ENCODE measurements around the gene GDF15. TPM values are rescaled to one million over a fixed set of nuclear protein-coding genes. Genes with fewer than 3 reads are reported as not detected.

GDF15 gene
- polyA plus RNA-seq, 2 donors: 0.24 to 2.8 TPM

GRCh38 chr19:18423258-18424020 is 37.5 kb downstream of the GDF15 start:
- H3K36me3 ChIP-seq (ENCODE audit: control insufficient read depth in 2 of 2, insufficient read depth in 2 of 2, low read length in 1 of 2): peaks cover 0 to 2% of the 10 kb centered on the region in 2 donors
- WGBS, 2 donors: 77 to 84% methylated on average over 21 of the region's 21 CpGs
- no peaks in the 10 kb centered on the region for H3K9me3 ChIP-seq (ENCODE audit: control insufficient read depth in 2 of 2, insufficient read depth in 1 of 2, low read depth in 1 of 2, low read length in 1 of 2)
- peak overlapping the region in 1 of 2 donors; percentile 9 for H3K27ac ChIP-seq (ENCODE audit: low read depth in 2 of 2, low read length in 1 of 2)
- no peak overlapping the region for H3K4me3 ChIP-seq (ENCODE audit: low read depth in 1 of 2, low read length in 2 of 2)
- peaks cover 2 to 27% of the 10 kb centered on the region in 2 donors for H3K4me1 ChIP-seq (ENCODE audit: control insufficient read depth in 2 of 2, insufficient read depth in 2 of 2, low read length in 1 of 2)
- no peaks in the 10 kb centered on the region for H3K27me3 ChIP-seq (ENCODE audit: control insufficient read depth in 1 of 2, insufficient read depth in 2 of 2, low read length in 2 of 2)

DNA sequence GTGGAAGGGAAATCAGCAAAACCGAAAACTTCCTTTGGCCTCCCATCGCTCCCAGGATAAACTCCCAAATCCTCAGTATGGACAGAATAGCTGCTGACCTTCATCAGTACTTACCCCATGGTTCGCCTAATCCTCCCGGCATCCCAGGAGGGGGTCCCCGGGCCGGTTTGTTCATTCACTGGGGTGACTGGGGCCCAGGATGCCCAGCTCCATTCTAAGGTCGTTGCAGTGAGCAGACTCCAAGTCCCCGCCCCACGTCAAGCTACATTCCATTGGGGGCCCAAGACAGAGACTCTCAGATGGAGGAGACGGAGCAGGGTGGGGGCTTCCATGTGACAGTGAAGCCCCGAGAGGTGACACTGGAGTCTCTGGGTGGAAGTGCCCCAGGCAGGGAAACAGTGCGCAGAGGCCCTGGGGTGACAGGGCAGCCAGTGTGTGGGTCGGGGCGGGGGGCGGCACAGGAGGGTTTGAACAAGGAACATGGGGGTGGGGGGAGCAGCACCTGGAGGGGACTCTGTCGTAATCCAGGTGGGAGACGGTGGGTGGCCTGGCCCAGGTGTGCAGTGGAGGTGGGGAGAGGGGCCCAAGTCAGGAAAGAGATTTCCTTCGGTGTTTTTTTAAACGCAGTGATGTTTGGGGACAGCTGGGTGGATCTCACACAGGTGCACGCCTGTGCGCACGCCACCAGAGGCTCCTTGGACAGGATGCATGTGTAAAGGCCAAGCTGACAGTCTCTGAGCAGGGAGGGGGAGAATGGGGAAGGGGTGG is 38.3 kb downstream of the GDF15 start:
- Histone ChIP-seq H3K9me3 (ENCODE audit: control insufficient read depth in 2 of 2, insufficient read depth in 1 of 2, low read depth in 1 of 2, low read length in 1 of 2) (no peaks in the 10 kb centered on the region), H3K27ac (ENCODE audit: low read depth in 2 of 2, low read length in 1 of 2) (peak overlapping the region in 1 of 2 donors; percentile 6), H3K4me3 (ENCODE audit: low read depth in 1 of 2, low read length in 2 of 2) (no peak overlapping the region), H3K36me3 (ENCODE audit: control insufficient read depth in 2 of 2, insufficient read depth in 2 of 2, low read length in 1 of 2) (peaks cover 0 to 2% of the 10 kb centered on the region in 2 donors), H3K27me3 (ENCODE audit: control insufficient read depth in 1 of 2, insufficient read depth in 2 of 2, low read length in 2 of 2) (no peaks in the 10 kb centered on the region), H3K4me1 (ENCODE audit: control insufficient read depth in 2 of 2, insufficient read depth in 2 of 2, low read length in 1 of 2) (peaks cover 2 to 27% of the 10 kb centered on the region in 2 donors)
- WGBS, 2 donors: 77 to 78% methylated on average over 22 of the region's 22 CpGs

- H3K4me3 ChIP-seq (ENCODE audit: low read depth in 1 of 2, low read length in 2 of 2): no peak overlapping the region
- H3K36me3 ChIP-seq (ENCODE audit: control insufficient read depth in 2 of 2, insufficient read depth in 2 of 2, low read length in 1 of 2): peaks cover 0 to 2% of the 10 kb centered on the region in 2 donors
- no peaks in the 10 kb centered on the region for H3K9me3 ChIP-seq (ENCODE audit: control insufficient read depth in 2 of 2, insufficient read depth in 1 of 2, low read depth in 1 of 2, low read length in 1 of 2)
- no peak overlapping the region for H3K27ac ChIP-seq (ENCODE audit: low read depth in 2 of 2, low read length in 1 of 2)
- WGBS, 2 donors: 81 to 87% methylated on average over 13 to 17 of the region's 17 CpGs
- no peaks in the 10 kb centered on the region for H3K27me3 ChIP-seq (ENCODE audit: control insufficient read depth in 1 of 2, insufficient read depth in 2 of 2, low read length in 2 of 2)
- peaks cover 2 to 28% of the 10 kb centered on the region in 2 donors for H3K4me1 ChIP-seq (ENCODE audit: control insufficient read depth in 2 of 2, insufficient read depth in 2 of 2, low read length in 1 of 2)
Measured at GRCh38 chr19:18424890-18425514, 39.0 kb downstream of the GDF15 start.

DNA sequence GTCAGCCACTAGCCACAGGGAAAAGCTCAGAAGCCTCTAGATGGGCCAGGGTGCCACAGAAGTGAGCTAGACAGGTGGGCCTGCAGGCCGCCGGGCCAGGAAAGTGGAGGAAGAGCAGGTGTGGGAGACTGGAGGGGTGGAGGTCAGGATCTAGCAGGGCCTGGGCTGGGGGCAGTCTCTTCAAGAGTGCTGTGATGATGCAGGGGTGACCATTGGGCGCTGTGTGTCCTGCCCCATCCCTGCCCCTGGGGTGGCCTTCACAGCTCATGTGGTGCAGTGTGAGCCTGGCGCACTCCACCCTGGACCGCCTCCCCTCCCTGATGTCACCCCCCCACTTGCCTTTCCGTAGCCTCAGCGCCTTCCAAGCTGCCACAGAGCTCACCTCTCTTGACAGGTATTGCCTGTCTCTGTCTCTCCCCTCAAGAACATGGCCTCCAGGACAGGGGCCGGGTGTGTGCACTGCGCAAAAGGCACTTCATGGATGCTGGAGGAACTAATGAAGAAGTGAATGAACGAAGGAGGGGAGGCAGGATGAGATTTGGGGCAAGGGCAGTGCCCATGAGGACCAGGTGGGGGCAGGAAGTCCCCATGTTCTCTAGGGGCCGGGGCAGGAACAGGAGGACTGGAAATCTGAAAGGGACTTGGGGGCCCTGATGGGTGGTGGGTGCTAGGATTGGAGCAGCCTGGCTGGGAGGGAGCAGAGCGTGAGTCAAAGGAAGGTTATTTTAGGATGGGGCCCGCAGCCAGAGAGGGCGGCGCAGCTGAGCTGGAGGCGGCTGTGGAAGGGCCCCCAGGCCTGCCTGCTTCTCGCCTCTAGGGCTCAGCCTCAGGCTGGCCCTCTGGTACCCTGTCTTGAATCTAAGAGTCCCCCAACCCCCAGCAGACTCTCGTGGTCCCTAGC is 39.8 kb downstream of the GDF15 start:
- WGBS, 2 donors: 54 to 55% methylated on average over 17 to 18 of the region's 18 CpGs
- H3K4me1 ChIP-seq (ENCODE audit: control insufficient read depth in 2 of 2, insufficient read depth in 2 of 2, low read length in 1 of 2): peaks cover 2 to 23% of the 10 kb centered on the region in 2 donors
- H3K27ac ChIP-seq (ENCODE audit: low read depth in 2 of 2, low read length in 1 of 2): peak overlapping the region; percentile 21 to 62
- H3K27me3 ChIP-seq (ENCODE audit: control insufficient read depth in 1 of 2, insufficient read depth in 2 of 2, low read length in 2 of 2): no peaks in the 10 kb centered on the region
- H3K4me3 ChIP-seq (ENCODE audit: low read depth in 1 of 2, low read length in 2 of 2): no peak overlapping the region
- H3K9me3 ChIP-seq (ENCODE audit: control insufficient read depth in 2 of 2, insufficient read depth in 1 of 2, low read depth in 1 of 2, low read length in 1 of 2): no peaks in the 10 kb centered on the region
- peaks cover 0 to 2% of the 10 kb centered on the region in 2 donors for H3K36me3 ChIP-seq (ENCODE audit: control insufficient read depth in 2 of 2, insufficient read depth in 2 of 2, low read length in 1 of 2)

- WGBS, 2 donors: 71 to 75% methylated on average over 6 to 8 of the region's 8 CpGs
- Histone ChIP-seq H3K27ac (ENCODE audit: low read depth in 2 of 2, low read length in 1 of 2) (peak overlapping the region in 1 of 2 donors; percentile 62), H3K4me3 (ENCODE audit: low read depth in 1 of 2, low read length in 2 of 2) (no peak overlapping the region), H3K9me3 (ENCODE audit: control insufficient read depth in 2 of 2, insufficient read depth in 1 of 2, low read depth in 1 of 2, low read length in 1 of 2) (no peaks in the 10 kb centered on the region), H3K4me1 (ENCODE audit: control insufficient read depth in 2 of 2, insufficient read depth in 2 of 2, low read length in 1 of 2) (peaks cover 2 to 17% of the 10 kb centered on the region in 2 donors), H3K36me3 (ENCODE audit: control insufficient read depth in 2 of 2, insufficient read depth in 2 of 2, low read length in 1 of 2) (peaks cover 0 to 2% of the 10 kb centered on the region in 2 donors), H3K27me3 (ENCODE audit: control insufficient read depth in 1 of 2, insufficient read depth in 2 of 2, low read length in 2 of 2) (no peaks in the 10 kb centered on the region)
Measured at GRCh38 chr19:18426416-18426767, 40.4 kb downstream of the GDF15 start.

GRCh38 chr19:18427080-18427742 is 41.3 kb downstream of the GDF15 start:
- Histone ChIP-seq H3K9me3 (ENCODE audit: control insufficient read depth in 2 of 2, insufficient read depth in 1 of 2, low read depth in 1 of 2, low read length in 1 of 2) (no peaks in the 10 kb centered on the region), H3K4me3 (ENCODE audit: low read depth in 1 of 2, low read length in 2 of 2) (no peak overlapping the region), H3K27ac (ENCODE audit: low read depth in 2 of 2, low read length in 1 of 2) (no peak overlapping the region), H3K27me3 (ENCODE audit: control insufficient read depth in 1 of 2, insufficient read depth in 2 of 2, low read length in 2 of 2) (no peaks in the 10 kb centered on the region), H3K36me3 (ENCODE audit: control insufficient read depth in 2 of 2, insufficient read depth in 2 of 2, low read length in 1 of 2) (peaks cover 0 to 2% of the 10 kb centered on the region in 2 donors), H3K4me1 (ENCODE audit: control insufficient read depth in 2 of 2, insufficient read depth in 2 of 2, low read length in 1 of 2) (peaks cover 2 to 15% of the 10 kb centered on the region in 2 donors)
- WGBS, 2 donors: 71 to 80% methylated on average over 14 to 16 of the region's 16 CpGs

DNA sequence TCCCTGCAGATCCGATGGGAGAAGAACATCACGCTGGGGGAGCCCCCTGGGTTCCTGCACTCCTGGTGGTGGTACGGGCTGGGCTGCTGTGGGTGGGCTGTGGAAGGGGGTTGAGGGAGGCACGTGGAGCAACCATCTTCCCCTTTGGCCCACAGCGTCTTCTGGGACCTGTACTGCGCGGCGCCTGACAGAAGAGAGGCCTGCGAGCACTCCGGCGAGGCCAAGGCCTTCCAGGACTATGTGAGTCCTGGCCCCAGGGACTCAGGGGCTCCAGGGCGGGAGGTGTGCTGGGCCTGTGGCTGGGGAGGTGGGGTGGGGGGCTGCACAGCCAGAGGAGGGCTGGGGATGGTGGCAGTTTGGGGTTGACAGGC is 41.8 kb downstream of the GDF15 start:
- Histone ChIP-seq H3K4me1 (ENCODE audit: control insufficient read depth in 2 of 2, insufficient read depth in 2 of 2, low read length in 1 of 2) (peaks cover 2 to 17% of the 10 kb centered on the region in 2 donors), H3K27me3 (ENCODE audit: control insufficient read depth in 1 of 2, insufficient read depth in 2 of 2, low read length in 2 of 2) (no peaks in the 10 kb centered on the region), H3K9me3 (ENCODE audit: control insufficient read depth in 2 of 2, insufficient read depth in 1 of 2, low read depth in 1 of 2, low read length in 1 of 2) (no peaks in the 10 kb centered on the region), H3K27ac (ENCODE audit: low read depth in 2 of 2, low read length in 1 of 2) (no peak overlapping the region), H3K36me3 (ENCODE audit: control insufficient read depth in 2 of 2, insufficient read depth in 2 of 2, low read length in 1 of 2) (peaks cover 0 to 2% of the 10 kb centered on the region in 2 donors), H3K4me3 (ENCODE audit: low read depth in 1 of 2, low read length in 2 of 2) (no peak overlapping the region)
- 88 to 89% methylated on average over 12 of the region's 12 CpGs for WGBS, 2 donors

DNA sequence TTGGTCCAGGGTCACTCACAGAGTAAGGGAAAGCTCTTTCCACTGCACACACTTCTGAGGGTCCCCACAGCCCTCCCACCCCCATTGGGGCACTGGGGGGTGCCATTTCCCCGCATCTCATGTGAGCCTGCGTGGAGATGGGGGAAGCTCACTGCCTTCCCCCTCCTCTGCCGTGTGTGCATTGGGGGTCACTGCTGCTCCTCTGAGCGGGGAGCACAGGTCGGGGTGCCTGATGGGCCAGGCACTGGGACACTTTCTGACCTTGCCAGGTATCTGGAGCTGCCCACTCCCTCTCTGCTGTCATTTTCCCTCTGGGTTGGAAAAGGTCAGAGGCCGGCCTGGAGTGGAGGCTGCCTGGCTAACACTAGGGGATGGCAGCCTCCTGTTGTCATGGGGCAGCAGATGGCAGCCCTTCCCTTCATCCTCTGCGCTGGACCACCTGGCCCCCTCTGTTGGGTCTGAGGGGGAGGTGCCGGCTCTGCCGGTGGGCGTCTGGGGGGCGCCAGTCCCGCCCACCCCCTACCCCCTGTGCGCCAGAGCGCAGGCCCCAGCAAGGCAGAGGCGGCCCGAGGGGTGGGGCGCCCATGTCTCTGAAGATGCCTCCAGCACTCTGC is 42.3 kb downstream of the GDF15 start:
- H3K27ac ChIP-seq (ENCODE audit: low read depth in 2 of 2, low read length in 1 of 2): peak overlapping the region in 1 of 2 donors; percentile 61
- H3K27me3 ChIP-seq (ENCODE audit: control insufficient read depth in 1 of 2, insufficient read depth in 2 of 2, low read length in 2 of 2): no peaks in the 10 kb centered on the region
- H3K4me3 ChIP-seq (ENCODE audit: low read depth in 1 of 2, low read length in 2 of 2): no peak overlapping the region

More for the DNA sequence above, 42.3 kb downstream of the GDF15 start:
- WGBS, 2 donors: 68 to 75% methylated on average over 17 of the region's 17 CpGs
- H3K9me3 ChIP-seq (ENCODE audit: control insufficient read depth in 2 of 2, insufficient read depth in 1 of 2, low read depth in 1 of 2, low read length in 1 of 2): no peaks in the 10 kb centered on the region
- peaks cover 0 to 2% of the 10 kb centered on the region in 2 donors for H3K36me3 ChIP-seq (ENCODE audit: control insufficient read depth in 2 of 2, insufficient read depth in 2 of 2, low read length in 1 of 2)
- H3K4me1 ChIP-seq (ENCODE audit: control insufficient read depth in 2 of 2, insufficient read depth in 2 of 2, low read length in 1 of 2): peaks cover 2 to 18% of the 10 kb centered on the region in 2 donors

Data from esophagus (tissue), 2 donors.